ENCODE results near the gene PBX2.
"Not testable (repeated sequence)": the region's sequence is repeated elsewhere in the genome, so short reads cannot be mapped to it uniquely, and the experiment has no call there.

Gene PBX2

GRCh38 chr6:32187725-32188380 lies 2.1 kb downstream of the PBX2 start:
- not testable (repeated sequence) for DNase-seq (ENCODE audit: low read depth in 3 of 3)

- DNase-seq (ENCODE audit: low read depth in 3 of 3), result no peak
These were observed 2.8 kb downstream of the PBX2 start for GRCh38 chr6:32187009-32187709.

- not testable (repeated sequence) for DNase-seq (ENCODE audit: low read depth in 3 of 3)
These were observed 3.7 kb downstream of the PBX2 start for GRCh38 chr6:32186151-32186840.

- DNase-seq (ENCODE audit: low read depth in 3 of 3), result peak in 1 of 3 experiments; percentile 70
These were observed 4.3 kb downstream of the PBX2 start for GRCh38 chr6:32185681-32186131.

- DNase-seq (ENCODE audit: low read depth in 3 of 3), result no peak
These were observed 5.8 kb downstream of the PBX2 start, which contains the start of gene AGER for GRCh38 chr6:32184084-32184640. Gene AGER, minus strand, starts transcription at chr6:32184253. Its CDS starts 31 bp downstream, at chr6:32184222.

- DNase-seq (ENCODE audit: low read depth in 3 of 3), result no peak
These were observed 6.4 kb downstream of the PBX2 start for GRCh38 chr6:32183483-32184083.

GRCh38 chr6:32183030-32183429 lies 7.0 kb downstream of the PBX2 start:
- no peak for DNase-seq (ENCODE audit: low read depth in 3 of 3)

GRCh38 chr6:32182555-32182981 lies 7.4 kb downstream of the PBX2 start:
- no peak for DNase-seq (ENCODE audit: low read depth in 3 of 3)

DNA sequence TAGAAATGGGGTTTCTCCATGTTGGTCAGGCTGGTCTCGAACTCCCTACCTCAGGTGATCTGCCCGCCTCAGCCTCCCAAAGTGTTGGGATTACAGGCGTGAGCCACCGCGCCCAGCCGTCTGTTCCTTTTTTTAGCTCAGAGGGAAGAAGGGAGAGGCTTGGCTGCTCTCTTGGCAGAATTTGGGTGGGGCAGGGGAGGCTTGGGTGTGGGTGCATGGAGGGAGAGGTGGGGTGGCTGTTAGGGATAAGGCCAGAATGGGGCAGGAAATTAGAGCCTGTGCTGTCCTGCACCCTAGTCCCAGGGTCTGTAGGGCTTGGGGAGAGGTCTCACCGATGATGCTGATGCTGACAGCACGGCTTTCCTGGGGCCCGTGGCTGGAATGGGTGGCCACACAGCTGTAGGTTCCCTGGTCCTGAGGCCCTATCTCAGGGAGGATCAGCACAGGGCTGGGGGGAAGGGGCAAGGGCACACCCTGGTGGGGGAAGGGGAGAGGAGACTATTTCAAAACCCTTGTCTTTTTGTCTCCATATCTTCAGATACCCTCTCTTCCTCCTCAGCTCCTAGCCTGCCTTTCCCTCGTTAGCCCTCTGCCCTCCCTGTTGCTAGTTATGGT lies 8.0 kb downstream of the PBX2 start:
- no peak for DNase-seq (ENCODE audit: low read depth in 3 of 3)

- no peak for DNase-seq (ENCODE audit: low read depth in 3 of 3)
These were observed 8.8 kb downstream of the PBX2 start for GRCh38 chr6:32181148-32181702.

GRCh38 chr6:32179766-32180405 lies 10.1 kb downstream of the PBX2 start:
- DNase-seq (ENCODE audit: low read depth in 3 of 3), result no peak

GRCh38 chr6:32178547-32179440 lies 11.2 kb downstream of the PBX2 start:
- no peak for DNase-seq (ENCODE audit: low read depth in 3 of 3)

DNA sequence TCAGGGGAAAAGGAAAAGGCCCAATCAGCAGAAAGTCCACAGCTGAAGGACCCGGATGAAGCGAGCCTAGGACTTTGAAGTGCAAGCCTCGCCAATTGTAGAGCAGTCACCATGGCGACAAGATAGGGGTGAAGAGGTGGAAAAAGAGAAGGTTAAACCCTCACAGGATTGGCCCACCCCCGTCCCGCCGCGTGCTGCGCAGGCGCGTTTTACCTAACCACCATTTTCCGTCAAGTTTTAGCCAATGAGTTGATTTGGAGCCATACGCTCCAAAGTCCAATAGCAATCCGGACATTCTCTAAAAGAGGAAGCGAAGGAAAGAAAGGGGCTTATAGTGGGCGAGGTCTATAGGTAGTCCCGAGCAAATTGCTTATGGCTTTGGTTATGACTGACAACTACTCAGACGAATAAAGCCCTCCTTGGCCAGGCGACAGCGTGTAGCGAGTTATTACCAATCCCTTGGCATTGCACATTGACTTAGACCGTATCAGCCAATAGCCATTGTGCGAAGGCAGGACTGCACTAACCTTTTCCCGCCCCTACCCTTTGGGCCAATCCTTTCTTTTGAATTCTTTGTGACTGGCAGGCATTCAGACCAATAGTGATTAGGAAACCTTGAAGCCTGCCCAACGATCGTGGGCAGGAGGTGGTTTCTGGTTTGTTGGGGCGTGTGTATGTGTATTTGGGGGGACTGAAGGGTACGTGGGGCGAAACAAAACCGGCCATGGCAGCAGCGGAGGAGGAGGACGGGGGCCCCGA lies 12.0 kb downstream of the PBX2 start, which contains the start of gene RNF5:
Gene RNF5, plus strand, starts transcription at position 618 of the 759 bp plus-strand sequence. Its CDS starts 107 bp downstream, at position 725.
- peak; percentile 81 to 92 (median 88) for DNase-seq (ENCODE audit: low read depth in 3 of 3)

DNA sequence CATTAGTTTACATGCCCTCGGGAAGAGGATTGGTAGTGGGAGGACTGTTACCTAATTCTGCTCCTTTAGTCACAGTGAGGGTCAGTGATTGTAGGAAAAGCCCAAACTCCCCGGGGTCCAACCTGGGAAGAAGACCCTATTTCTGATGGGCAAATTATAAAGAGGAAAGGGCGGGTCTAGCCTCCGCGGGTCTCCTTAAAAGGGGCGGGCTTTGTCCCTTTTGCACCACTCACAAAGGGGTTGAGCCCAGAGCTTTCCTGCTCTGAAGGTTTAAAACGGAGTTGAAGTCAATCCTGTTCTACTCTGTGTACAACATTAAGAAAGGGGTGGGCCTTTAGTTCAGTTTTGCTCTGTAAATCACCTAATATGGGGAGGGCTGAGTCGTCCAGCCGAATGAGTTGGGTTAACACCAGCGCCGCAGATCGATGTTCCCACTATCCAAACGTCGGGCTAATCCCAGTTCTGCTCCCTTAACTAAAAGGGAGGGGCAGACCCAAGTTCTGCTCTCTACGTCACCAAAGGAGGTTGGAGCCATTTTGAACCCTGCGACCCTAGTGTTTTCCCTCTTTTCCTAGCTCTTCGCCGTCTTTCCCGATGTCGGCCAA lies 12.7 kb downstream of the PBX2 start:
- DNase-seq (ENCODE audit: low read depth in 3 of 3), result no peak

DNA sequence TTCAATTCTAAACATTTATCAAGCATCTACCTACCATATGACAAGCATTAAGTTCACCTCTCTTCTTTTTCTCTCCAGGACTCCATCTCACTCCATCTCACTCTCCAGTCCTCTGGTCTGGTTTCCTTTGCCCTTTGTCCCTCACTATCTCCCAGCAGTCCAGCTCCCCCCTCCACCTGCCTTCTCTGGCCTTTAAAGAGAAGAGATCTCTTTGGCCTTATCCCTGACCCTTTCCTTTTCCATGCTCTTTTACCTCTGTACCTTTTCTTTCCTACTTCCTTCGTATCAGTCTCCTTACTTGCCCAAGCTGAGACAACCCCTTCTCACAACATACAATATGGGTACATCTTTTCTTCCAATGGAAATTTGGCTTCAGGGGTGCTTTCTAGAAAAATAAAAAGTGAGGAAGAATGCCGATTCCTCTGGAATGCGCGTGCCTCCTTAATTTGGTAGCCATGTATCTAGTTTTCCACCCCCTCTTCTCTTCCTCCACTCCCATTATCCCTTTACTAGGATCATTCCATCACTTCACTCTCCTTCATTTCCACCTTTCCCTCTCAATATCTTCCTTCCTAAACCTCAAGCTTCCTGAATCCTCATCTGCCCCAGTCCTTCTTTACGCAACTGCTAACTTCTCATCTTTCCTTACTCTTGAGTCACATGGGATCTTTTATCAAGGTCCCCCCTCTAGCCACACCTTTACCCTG lies 13.4 kb downstream of the PBX2 start:
- no peak for DNase-seq (ENCODE audit: low read depth in 3 of 3)

GRCh38 chr6:32175711-32176475 lies 14.1 kb downstream of the PBX2 start, which contains the start of gene AGPAT1:
Gene AGPAT1, minus strand, starts transcription at chr6:32176084. Its CDS starts 4,588 bp downstream, at chr6:32171496.
- peak; percentile 92 to 98 (median 94) for DNase-seq (ENCODE audit: low read depth in 3 of 3)

- no peak for DNase-seq (ENCODE audit: low read depth in 3 of 3)
These were observed 14.7 kb downstream of the PBX2 start for GRCh38 chr6:32175322-32175710.
